ENCODE data around the gene TNFSF4.

Gene TNFSF4

DNA sequence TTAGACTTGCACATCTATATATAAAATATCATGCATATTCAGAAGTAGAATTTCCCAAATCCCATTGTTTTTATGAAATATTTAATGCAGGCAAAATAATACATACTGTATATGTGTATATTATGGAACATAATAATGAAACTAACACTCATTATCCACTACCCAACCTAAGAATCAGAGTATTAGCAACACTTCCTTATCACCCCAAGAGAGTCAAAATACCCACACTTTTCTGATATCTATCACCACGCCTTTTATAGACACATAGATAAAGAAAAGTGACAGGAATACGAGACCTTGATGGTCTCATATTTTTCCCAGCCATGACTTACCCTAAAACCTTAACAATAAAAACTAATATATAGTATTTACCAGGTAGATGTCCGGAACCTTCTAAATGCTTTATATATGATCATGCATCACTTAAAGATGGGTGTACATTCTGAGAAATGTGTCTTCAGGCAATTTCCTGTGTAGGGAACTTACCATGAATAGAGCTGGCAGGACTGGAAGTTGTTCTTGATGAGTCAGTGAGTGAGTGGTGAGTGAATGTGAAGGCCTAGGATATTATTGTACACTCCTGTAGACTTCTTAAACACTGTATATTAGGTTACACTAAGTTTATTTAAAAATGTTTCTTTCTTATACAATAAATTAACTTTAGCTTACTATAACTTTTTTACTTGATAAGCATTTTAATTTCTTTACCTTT lies 45.5 kb downstream of the TNFSF4 start:
- TF ChIP-seq GATA2 (IDR thresholded peaks at IDR 0.05; ENCODE audit: low read depth, low read length): no peak
- no peak for TF ChIP-seq GATA3 (IDR thresholded peaks at IDR 0.05; ENCODE audit: low read depth, low read length)

- TF ChIP-seq GATA2 (IDR thresholded peaks at IDR 0.05; ENCODE audit: low read depth, low read length) (no peak), GATA3 (IDR thresholded peaks at IDR 0.05; ENCODE audit: low read depth, low read length) (no peak)
These were observed 53.6 kb downstream of the TNFSF4 start for GRCh38 chr1:173153503-173153902.

GRCh38 chr1:173152598-173152997 lies 54.5 kb downstream of the TNFSF4 start:
- TF ChIP-seq GATA3 (IDR thresholded peaks at IDR 0.05; ENCODE audit: low read depth, low read length) (no peak), GATA2 (IDR thresholded peaks at IDR 0.05; ENCODE audit: low read depth, low read length) (no peak)

DNA sequence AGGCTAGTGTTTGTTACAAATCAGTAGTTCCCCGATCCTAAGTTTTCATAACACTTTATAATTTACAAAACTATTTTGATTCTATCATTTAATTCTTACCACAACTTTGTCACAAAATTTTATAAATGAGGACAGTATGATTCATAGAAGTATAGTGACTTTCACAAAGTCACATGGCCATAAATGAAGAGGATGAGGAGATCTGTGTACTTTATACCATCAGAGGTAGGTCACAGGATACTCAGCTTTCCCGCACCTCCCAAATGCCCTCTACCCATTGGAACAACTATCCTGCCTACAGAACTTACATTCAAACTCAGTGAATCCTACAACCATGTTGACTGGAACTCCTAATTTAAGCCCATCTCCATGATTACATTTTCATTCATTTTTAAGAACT lies 56.3 kb downstream of the TNFSF4 start:
- TF ChIP-seq GATA2 (IDR thresholded peaks at IDR 0.05; ENCODE audit: low read depth, low read length): no peak

DNA sequence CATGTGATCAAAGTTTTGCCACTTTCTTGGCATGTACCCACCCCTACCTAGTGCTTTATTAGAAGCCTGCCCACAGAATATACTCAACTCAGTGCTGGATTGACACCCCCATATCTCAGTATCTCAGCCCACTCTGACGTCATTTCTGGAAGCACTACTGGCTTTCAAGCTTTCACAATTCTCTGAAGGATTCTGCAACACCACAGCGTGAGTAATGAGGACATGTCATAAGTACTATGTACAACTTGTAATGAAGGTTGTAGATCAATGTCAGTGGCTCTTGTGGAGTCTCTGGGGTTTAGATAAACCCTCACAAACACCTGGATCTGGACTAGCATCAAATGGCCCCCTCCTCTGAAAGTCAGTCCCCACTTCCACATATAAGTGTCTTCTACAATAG lies 57.2 kb downstream of the TNFSF4 start:
- TF ChIP-seq GATA3 (IDR thresholded peaks at IDR 0.05; ENCODE audit: low read depth, low read length) (no peak), GATA2 (IDR thresholded peaks at IDR 0.05; ENCODE audit: low read depth, low read length) (no peak)

GRCh38 chr1:173148971-173149370 lies 58.2 kb downstream of the TNFSF4 start:
- TF ChIP-seq GATA2 (IDR thresholded peaks at IDR 0.05; ENCODE audit: low read depth, low read length) (no peak), GATA3 (IDR thresholded peaks at IDR 0.05; ENCODE audit: low read depth, low read length) (no peak)

GRCh38 chr1:173148545-173148944 lies 58.6 kb downstream of the TNFSF4 start:
- no peak for TF ChIP-seq GATA2 (IDR thresholded peaks at IDR 0.05; ENCODE audit: low read depth, low read length)
- TF ChIP-seq GATA3 (IDR thresholded peaks at IDR 0.05; ENCODE audit: low read depth, low read length): no peak

DNA sequence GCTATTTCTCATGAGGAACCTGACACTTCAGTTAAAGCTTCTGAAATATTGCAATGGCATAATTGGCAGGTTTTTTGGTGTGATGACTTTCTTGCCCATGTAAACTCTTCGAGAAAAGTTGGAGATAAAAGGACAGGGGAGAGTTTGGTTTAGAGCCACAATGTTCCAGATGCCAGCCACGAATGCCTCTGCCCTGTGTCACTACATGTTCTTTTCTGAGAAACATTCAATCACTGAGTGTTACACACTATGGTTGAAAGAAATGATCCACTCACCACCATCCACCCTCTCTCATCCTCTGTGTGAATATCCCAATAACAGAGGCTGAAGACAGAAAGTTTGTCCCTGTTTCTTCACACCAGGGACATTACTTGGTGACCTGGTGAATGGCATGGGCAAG lies 66.4 kb downstream of the TNFSF4 start:
- TF ChIP-seq GATA2 (IDR thresholded peaks at IDR 0.05; ENCODE audit: low read depth, low read length) (no peak), GATA3 (IDR thresholded peaks at IDR 0.05; ENCODE audit: low read depth, low read length) (no peak)

DNA sequence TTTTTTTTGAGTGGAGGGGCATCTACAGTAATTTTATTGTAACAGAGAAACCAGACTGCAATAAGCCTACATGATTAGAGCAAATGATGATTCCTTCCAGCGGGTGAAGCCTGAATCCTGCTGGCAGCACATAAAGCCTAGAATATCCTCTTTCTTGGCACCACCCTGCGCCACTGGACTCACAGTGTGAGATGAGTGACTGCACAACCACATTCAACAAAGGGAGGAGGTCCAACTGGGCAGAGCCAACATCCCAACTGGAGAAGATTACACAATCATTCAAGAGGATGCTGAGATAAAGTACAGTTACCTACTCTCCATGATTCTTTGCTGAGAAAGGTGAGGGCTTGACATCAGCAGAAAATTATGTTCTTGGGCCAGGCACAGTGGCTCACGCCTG lies 67.4 kb downstream of the TNFSF4 start:
- no peak for TF ChIP-seq GATA3 (IDR thresholded peaks at IDR 0.05; ENCODE audit: low read depth, low read length)
- TF ChIP-seq GATA2 (IDR thresholded peaks at IDR 0.05; ENCODE audit: low read depth, low read length): no peak

- no peak for TF ChIP-seq GATA2 (IDR thresholded peaks at IDR 0.05; ENCODE audit: low read depth, low read length)
- no peak for TF ChIP-seq GATA3 (IDR thresholded peaks at IDR 0.05; ENCODE audit: low read depth, low read length)
These were observed 69.9 kb downstream of the TNFSF4 start for GRCh38 chr1:173137107-173137706.

GRCh38 chr1:173134800-173135199 lies 72.3 kb downstream of the TNFSF4 start:
- TF ChIP-seq GATA3 (IDR thresholded peaks at IDR 0.05; ENCODE audit: low read depth, low read length) (no peak), GATA2 (IDR thresholded peaks at IDR 0.05; ENCODE audit: low read depth, low read length) (no peak)

DNA sequence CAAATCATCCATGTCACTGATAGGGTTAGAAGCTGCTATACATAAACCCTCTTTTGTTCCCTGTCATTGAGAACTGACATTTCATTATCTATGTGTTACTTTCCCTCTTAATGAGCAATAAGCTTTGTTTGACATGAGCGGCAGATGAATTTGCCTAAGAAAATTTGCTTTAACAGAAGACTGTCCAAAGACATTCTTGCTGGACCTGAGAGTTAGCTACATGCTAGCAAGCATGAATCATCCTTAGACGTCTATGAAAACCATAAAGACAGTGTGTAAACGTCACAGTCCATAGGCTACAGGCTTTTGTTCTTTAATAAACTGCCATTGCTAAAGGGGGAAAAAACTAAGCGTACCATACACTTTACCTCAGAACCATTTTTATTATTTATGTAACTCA lies 73.1 kb downstream of the TNFSF4 start:
- TF ChIP-seq GATA3 (IDR thresholded peaks at IDR 0.05; ENCODE audit: low read depth, low read length) (no peak), GATA2 (IDR thresholded peaks at IDR 0.05; ENCODE audit: low read depth, low read length) (no peak)

Data from SH-SY5Y (cell line).